Vagina (tissue), 2 donors: ENCODE data around the gene PLEK2. TPM values are rescaled to one million over a fixed set of nuclear protein-coding genes. Genes with fewer than 3 reads are reported as not detected.

Experiments used
- DNase-seq, 2 donors: peaks; one replicate each; pipeline ENCODE4 v3.0.0-alpha.2; 2017; ENCODE audit errors: extremely low spot score in 2 of 2
- H3K27ac ChIP-seq: fragments of 200-600 bp; sonication (generic); one replicate; pipeline ENCODE4 v1.5.1; 2019
- H3K27me3 ChIP-seq: fragments of 200-600 bp; sonication (generic); one replicate; pipeline ENCODE4 v1.5.1; 2019
- H3K36me3 ChIP-seq, 2 donors: fragments of 200-600 bp; sonication (generic); one replicate each; pipeline ENCODE4 v1.5.1; 2017 to 2019
- H3K4me1 ChIP-seq: fragments of 200-600 bp; sonication (generic); one replicate; pipeline ENCODE4 v1.5.1; 2019
- H3K4me3 ChIP-seq, 2 donors: fragments of 200-600 bp; sonication (generic); 1 replicate in 1 of 2; 2 replicates in 1 of 2; pipeline ENCODE4 v1.5.1; 2016 to 2019
- H3K9me3 ChIP-seq: fragments of 200-600 bp; sonication (generic); one replicate; pipeline ENCODE4 v1.5.1; 2019
- CTCF ChIP-seq, 3 experiments: fragments of 450-650 bp in 2 of 3; fragments of 200-600 bp in 1 of 3; sonication (generic) in 1 of 3; IDR thresholded peaks; one replicate each; pipeline ENCODE4 v1.5.1; 2017 to 2019; ENCODE audit warnings: antibody characterized with exemption in 3 of 3, mild to moderate bottlenecking in 2 of 3, moderate library complexity in 2 of 3
- POLR2A ChIP-seq, 2 donors: fragments of 450-650 bp; IDR thresholded peaks; one replicate each; pipeline ENCODE4 v1.6.1; 2017; ENCODE audit warnings: antibody characterized with exemption in 2 of 2, mild to moderate bottlenecking in 2 of 2, moderate library complexity in 2 of 2
- POLR2AphosphoS5 ChIP-seq, 2 donors: sonication (generic); formaldehyde crosslinking; IDR thresholded peaks; one replicate each; pipeline ENCODE4 v1.9.0; 2017; ENCODE audit warnings: antibody characterized with exemption in 2 of 2, mild to moderate bottlenecking in 2 of 2, low read depth in 1 of 2; ENCODE audit not compliant: insufficient read depth in 1 of 2
- intact Hi-C: fragments of 100-400 bp; cut with DNase I; formaldehyde crosslinking; loops from one replicate; pipeline ENCODE4 v1.15.1; 2023
- total RNA-seq: library from RNA; depleted of rRNA; stranded (reverse); fragments of >200 nt; gene quantifications from one replicate; pipeline ENCODE4 v1.2.3, GENCODE V29; 2016

PLEK2 gene
- total RNA-seq, 1 donor from 2014 or later, result 4.4 TPM

GRCh38 chr14:67395086-67395875, 16.7 kb downstream of the PLEK2 start:
- intact Hi-C loops, result no loop called here
- no peak for DNase-seq

GRCh38 chr14:67393689-67394088, 18.3 kb downstream of the PLEK2 start:
- DNase-seq, result no peak
- Histone ChIP-seq H3K27ac (no peak overlapping the region), H3K9me3 (no peaks in the 10 kb centered on the region), H3K4me1 (no peaks in the 10 kb centered on the region), H3K4me3 (no peak overlapping the region), H3K27me3 (no peaks in the 10 kb centered on the region), H3K36me3 (no peaks in the 10 kb centered on the region)
- no peak for TF ChIP-seq POLR2AphosphoS5 (IDR thresholded peaks at IDR 0.05; ENCODE audit: insufficient read depth in 1 of 2, low read depth in 1 of 2)
- no peak for TF ChIP-seq POLR2A (IDR thresholded peaks at IDR 0.05)
- no peak for TF ChIP-seq CTCF (IDR thresholded peaks at IDR 0.05)
- intact Hi-C loops, result no loop called here

More at GRCh38 chr14:67395086-67395875, 16.7 kb downstream of the PLEK2 start:
- H3K4me1 ChIP-seq, result no peaks in the 10 kb centered on the region
- H3K9me3 ChIP-seq, result no peaks in the 10 kb centered on the region
- no peak for TF ChIP-seq CTCF (IDR thresholded peaks at IDR 0.05)
- TF ChIP-seq POLR2A (IDR thresholded peaks at IDR 0.05), result no peak
- no peak for TF ChIP-seq POLR2AphosphoS5 (IDR thresholded peaks at IDR 0.05; ENCODE audit: insufficient read depth in 1 of 2, low read depth in 1 of 2)
- no peaks in the 10 kb centered on the region for H3K27me3 ChIP-seq
- no peaks in the 10 kb centered on the region for H3K36me3 ChIP-seq
- H3K4me3 ChIP-seq, result no peak overlapping the region
- H3K27ac ChIP-seq, result no peak overlapping the region

GRCh38 chr14:67392800-67393199, 19.2 kb downstream of the PLEK2 start:
- no peak overlapping the region for H3K4me3 ChIP-seq
- no peaks in the 10 kb centered on the region for H3K4me1 ChIP-seq
- no peak overlapping the region for H3K27ac ChIP-seq
- TF ChIP-seq POLR2A (IDR thresholded peaks at IDR 0.05) (no peak), POLR2AphosphoS5 (IDR thresholded peaks at IDR 0.05; ENCODE audit: insufficient read depth in 1 of 2, low read depth in 1 of 2) (no peak), CTCF (IDR thresholded peaks at IDR 0.05) (no peak)
- H3K27me3 ChIP-seq, result no peaks in the 10 kb centered on the region
- DNase-seq, result no peak
- intact Hi-C loops, result no loop called here
- H3K36me3 ChIP-seq, result no peaks in the 10 kb centered on the region
- no peaks in the 10 kb centered on the region for H3K9me3 ChIP-seq

- no peak overlapping the region for H3K4me3 ChIP-seq
- DNase-seq, result no peak
- no peak overlapping the region for H3K27ac ChIP-seq
- no peaks in the 10 kb centered on the region for H3K27me3 ChIP-seq
- no peaks in the 10 kb centered on the region for H3K9me3 ChIP-seq
- intact Hi-C loops, result no loop called here
- TF ChIP-seq POLR2AphosphoS5 (IDR thresholded peaks at IDR 0.05; ENCODE audit: insufficient read depth in 1 of 2, low read depth in 1 of 2) (no peak), CTCF (IDR thresholded peaks at IDR 0.05) (no peak), POLR2A (IDR thresholded peaks at IDR 0.05) (no peak)
- H3K36me3 ChIP-seq, result no peaks in the 10 kb centered on the region
- no peaks in the 10 kb centered on the region for H3K4me1 ChIP-seq
These were observed 19.8 kb downstream of the PLEK2 start for GRCh38 chr14:67392123-67392522.

GRCh38 chr14:67391268-67391667, 20.7 kb downstream of the PLEK2 start:
- no peak for TF ChIP-seq POLR2A (IDR thresholded peaks at IDR 0.05)
- no peak for TF ChIP-seq CTCF (IDR thresholded peaks at IDR 0.05)
- TF ChIP-seq POLR2AphosphoS5 (IDR thresholded peaks at IDR 0.05; ENCODE audit: insufficient read depth in 1 of 2, low read depth in 1 of 2), result no peak
- Histone ChIP-seq H3K27me3 (no peaks in the 10 kb centered on the region), H3K4me3 (no peak overlapping the region), H3K9me3 (no peaks in the 10 kb centered on the region), H3K36me3 (no peaks in the 10 kb centered on the region), H3K27ac (no peak overlapping the region), H3K4me1 (no peaks in the 10 kb centered on the region)
- no peak for DNase-seq
- intact Hi-C loops, result no loop called here
